ENCODE measurements around the gene HEATR5A. TPM values are rescaled to one million over a fixed set of nuclear protein-coding genes. Genes with fewer than 3 reads are reported as not detected.
"Not testable (repeated sequence)": the region's sequence is repeated elsewhere in the genome, so short reads cannot be mapped to it uniquely, and the experiment has no call there.

HEATR5A gene
- total RNA-seq, 1 donor from 2014 or later, result 14.1 TPM

DNA sequence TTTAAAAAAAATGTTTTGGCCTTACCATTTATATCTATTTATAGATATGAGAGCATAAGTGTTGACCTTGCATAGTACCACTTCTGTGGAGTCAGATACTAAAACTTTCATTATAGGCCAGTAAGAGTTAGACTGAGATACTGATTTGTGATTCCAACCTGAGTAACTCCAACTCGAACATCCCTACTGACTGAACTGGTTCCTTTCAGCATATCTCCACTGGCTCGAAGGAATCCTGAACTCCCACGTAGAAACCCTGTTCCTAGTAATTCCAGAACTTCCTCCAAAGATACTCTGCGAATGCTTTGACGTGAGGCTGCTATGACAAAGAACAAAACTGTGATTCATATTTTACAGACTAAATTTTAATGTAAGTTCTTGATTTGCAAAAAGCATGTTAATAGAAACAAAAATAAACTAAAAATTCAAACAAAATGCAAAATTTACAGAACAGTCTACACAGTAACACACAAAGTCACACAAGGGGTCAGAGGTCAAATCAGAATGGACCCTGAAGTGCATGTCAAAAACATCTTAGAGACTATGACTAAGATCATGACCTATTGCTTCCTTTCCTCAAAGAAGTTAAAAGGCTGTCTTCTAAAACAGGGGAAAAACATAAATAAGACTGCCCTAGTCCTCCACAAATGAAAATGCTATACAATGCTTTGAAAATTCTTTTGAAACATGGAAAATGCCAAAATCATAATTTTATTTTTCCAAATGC is 31.5 kb downstream of the HEATR5A start:
- Mint-ChIP-seq H3K27ac (ENCODE audit: unreplicated experiment) (no peak overlapping the region), H3K36me3 (ENCODE audit: unreplicated experiment) (no peaks in the 10 kb centered on the region), H3K27me3 (ENCODE audit: unreplicated experiment) (no peaks in the 10 kb centered on the region), H3K4me1 (ENCODE audit: low read depth, unreplicated experiment) (no peaks in the 10 kb centered on the region), H3K9me3 (ENCODE audit: unreplicated experiment) (no peaks in the 10 kb centered on the region), H3K4me3 (ENCODE audit: unreplicated experiment) (no peak overlapping the region)
- DNase-seq, result no peak
- TF ChIP-seq, protein P1, sequence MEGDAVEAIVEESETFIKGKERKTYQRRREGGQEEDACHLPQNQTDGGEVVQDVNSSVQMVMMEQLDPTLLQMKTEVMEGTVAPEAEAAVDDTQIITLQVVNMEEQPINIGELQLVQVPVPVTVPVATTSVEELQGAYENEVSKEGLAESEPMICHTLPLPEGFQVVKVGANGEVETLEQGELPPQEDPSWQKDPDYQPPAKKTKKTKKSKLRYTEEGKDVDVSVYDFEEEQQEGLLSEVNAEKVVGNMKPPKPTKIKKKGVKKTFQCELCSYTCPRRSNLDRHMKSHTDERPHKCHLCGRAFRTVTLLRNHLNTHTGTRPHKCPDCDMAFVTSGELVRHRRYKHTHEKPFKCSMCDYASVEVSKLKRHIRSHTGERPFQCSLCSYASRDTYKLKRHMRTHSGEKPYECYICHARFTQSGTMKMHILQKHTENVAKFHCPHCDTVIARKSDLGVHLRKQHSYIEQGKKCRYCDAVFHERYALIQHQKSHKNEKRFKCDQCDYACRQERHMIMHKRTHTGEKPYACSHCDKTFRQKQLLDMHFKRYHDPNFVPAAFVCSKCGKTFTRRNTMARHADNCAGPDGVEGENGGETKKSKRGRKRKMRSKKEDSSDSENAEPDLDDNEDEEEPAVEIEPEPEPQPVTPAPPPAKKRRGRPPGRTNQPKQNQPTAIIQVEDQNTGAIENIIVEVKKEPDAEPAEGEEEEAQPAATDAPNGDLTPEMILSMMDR (IDR thresholded peaks at IDR 0.05; ENCODE audit: partially characterized antibody, unreplicated experiment), result no peak

DNA sequence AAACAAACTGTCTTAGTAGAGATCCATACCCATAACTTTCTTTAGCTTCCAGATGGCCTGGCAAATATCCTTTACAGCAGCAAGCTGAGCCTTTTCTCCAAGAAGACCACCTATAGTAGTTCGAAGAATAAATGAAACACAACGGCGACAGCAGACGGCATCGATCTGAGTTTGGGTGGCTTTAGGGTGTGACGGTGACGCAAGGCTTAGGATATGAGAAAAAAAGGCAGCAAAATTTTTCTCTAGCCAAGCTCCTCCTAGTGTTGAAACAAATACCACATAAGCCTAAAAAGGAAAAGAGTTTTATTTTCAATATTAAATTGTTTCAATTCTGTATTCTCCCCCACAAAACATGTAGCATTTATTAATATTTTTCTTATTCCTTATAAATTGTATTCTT is 33.3 kb downstream of the HEATR5A start:
- H3K27ac Mint-ChIP-seq (ENCODE audit: unreplicated experiment), result no peak overlapping the region
- TF ChIP-seq, protein P1 (IDR thresholded peaks at IDR 0.05; ENCODE audit: partially characterized antibody, unreplicated experiment), result no peak
- no peaks in the 10 kb centered on the region for H3K36me3 Mint-ChIP-seq (ENCODE audit: unreplicated experiment)
- H3K27me3 Mint-ChIP-seq (ENCODE audit: unreplicated experiment), result no peaks in the 10 kb centered on the region
- DNase-seq, result no peak
- H3K4me3 Mint-ChIP-seq (ENCODE audit: unreplicated experiment), result no peak overlapping the region
- H3K9me3 Mint-ChIP-seq (ENCODE audit: unreplicated experiment), result no peaks in the 10 kb centered on the region
- H3K4me1 Mint-ChIP-seq (ENCODE audit: low read depth, unreplicated experiment), result no peaks in the 10 kb centered on the region

DNA sequence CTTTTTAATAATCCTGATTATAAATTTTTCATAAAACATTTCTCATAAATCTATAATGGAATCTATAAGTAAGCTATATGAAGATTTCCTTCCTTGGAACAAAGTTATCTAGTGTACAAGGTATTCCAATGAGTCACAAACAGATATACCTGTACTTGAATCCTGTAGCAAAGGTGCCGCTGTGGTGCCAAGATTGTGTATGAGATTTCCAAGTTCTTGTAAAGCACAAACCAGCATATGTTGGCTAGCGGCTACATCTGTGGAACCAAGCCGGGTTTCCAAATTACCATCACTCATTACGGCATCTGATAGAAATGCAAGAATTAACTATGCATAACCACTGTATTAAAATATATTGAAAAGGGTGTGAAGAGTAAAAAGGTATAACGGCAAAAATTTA is 34.1 kb downstream of the HEATR5A start:
- Mint-ChIP-seq H3K9me3 (ENCODE audit: unreplicated experiment) (no peaks in the 10 kb centered on the region), H3K4me3 (ENCODE audit: unreplicated experiment) (no peak overlapping the region), H3K4me1 (ENCODE audit: low read depth, unreplicated experiment) (no peaks in the 10 kb centered on the region), H3K27me3 (ENCODE audit: unreplicated experiment) (no peaks in the 10 kb centered on the region), H3K36me3 (ENCODE audit: unreplicated experiment) (no peaks in the 10 kb centered on the region), H3K27ac (ENCODE audit: unreplicated experiment) (no peak overlapping the region)
- TF ChIP-seq, protein P1 (IDR thresholded peaks at IDR 0.05; ENCODE audit: partially characterized antibody, unreplicated experiment), result no peak
- DNase-seq, result no peak

DNA sequence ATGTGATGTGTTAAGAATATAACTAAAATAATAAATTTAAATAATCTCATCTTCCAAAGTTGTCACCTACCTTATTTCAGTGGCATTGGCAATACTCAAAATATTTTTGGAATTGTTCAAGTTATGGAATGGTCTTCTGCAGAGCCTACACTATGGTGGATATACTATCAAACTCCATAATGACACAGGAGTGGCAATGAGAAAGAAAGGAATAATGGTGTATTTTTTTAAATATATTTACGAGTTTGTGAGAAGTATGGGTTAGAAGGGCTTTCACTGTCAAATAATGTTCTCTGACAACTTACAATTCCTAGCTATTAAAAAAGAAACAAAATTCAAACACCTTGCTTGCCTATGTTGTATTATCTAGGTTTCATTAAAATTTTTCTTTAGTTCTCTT is 38.1 kb downstream of the HEATR5A start:
- Mint-ChIP-seq H3K4me1 (ENCODE audit: low read depth, unreplicated experiment) (no peaks in the 10 kb centered on the region), H3K36me3 (ENCODE audit: unreplicated experiment) (no peaks in the 10 kb centered on the region)
- TF ChIP-seq, protein P1 (IDR thresholded peaks at IDR 0.05; ENCODE audit: partially characterized antibody, unreplicated experiment), result no peak

DNA sequence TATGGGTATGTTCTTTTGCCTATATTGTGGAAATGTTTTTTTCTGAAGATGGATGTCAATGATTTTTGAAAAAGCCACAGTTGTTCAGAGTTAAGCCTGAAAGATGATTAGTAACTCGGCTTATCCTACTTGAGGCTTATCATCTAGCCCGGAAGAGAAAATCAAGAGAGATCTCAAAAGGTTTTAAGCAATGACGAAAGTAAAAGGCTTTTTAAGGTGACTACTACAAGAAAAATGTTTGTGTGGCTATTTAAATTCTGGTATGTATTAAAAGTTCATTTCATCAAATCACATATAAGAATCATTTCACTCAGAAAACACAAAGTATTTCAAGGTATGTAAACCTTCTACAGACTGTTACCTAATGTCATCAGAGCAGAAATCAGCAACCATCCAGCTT is 40.2 kb downstream of the HEATR5A start:
- DNase-seq, result no peak
- Mint-ChIP-seq H3K27ac (ENCODE audit: unreplicated experiment) (no peak overlapping the region), H3K4me3 (ENCODE audit: unreplicated experiment) (no peak overlapping the region), H3K27me3 (ENCODE audit: unreplicated experiment) (peaks cover 3% of the 10 kb centered on the region), H3K9me3 (ENCODE audit: unreplicated experiment) (no peaks in the 10 kb centered on the region), H3K4me1 (ENCODE audit: low read depth, unreplicated experiment) (no peaks in the 10 kb centered on the region), H3K36me3 (ENCODE audit: unreplicated experiment) (no peaks in the 10 kb centered on the region)
- TF ChIP-seq, protein P1 (IDR thresholded peaks at IDR 0.05; ENCODE audit: partially characterized antibody, unreplicated experiment), result no peak

More for the DNA sequence above, 38.1 kb downstream of the HEATR5A start:
- no peak overlapping the region for H3K27ac Mint-ChIP-seq (ENCODE audit: unreplicated experiment)
- H3K27me3 Mint-ChIP-seq (ENCODE audit: unreplicated experiment), result peaks cover 3% of the 10 kb centered on the region
- no peak for DNase-seq
- no peak overlapping the region for H3K4me3 Mint-ChIP-seq (ENCODE audit: unreplicated experiment)
- no peaks in the 10 kb centered on the region for H3K9me3 Mint-ChIP-seq (ENCODE audit: unreplicated experiment)

DNA sequence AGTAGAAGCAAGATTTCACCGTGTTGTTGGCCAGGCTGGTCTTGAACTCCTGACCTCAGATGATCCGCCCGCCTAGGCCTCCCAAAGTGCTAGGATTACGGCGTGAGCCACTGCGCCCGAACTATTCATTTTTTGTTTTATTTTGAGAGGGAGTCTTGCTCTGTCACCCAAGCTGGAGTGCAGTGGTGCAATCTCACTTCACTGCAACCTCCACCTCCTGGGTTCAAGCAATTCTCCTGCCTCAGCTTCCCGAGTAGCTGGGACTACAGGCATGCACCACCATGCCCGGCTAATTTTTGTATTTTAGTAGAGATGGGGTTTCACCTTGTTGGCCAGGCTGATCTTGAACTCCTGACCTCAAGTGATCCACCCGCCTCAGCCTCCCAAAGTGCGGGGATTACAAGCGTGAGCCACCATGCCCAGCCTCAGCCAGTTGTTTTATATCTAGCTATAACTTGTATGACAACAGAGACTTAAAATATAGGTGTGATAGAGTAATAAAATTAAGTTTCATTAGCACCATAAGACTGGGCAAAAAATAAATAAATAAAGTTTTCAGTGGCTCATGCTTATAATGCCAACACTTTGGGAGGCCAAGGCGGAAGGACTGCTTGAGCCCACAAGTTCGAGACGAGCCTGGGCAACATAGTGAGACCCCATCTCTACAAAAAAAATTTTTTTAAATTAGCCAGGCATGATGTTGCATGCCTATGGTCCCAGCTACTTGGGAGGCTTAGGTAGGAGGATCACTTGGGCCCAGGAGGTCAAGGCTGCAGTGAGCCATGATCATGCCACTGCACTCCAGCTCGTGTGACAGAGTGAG is 41.0 kb downstream of the HEATR5A start:
- not testable (repeated sequence) for H3K27ac Mint-ChIP-seq (ENCODE audit: unreplicated experiment); H3K9me3 Mint-ChIP-seq (ENCODE audit: unreplicated experiment); H3K27me3 Mint-ChIP-seq (ENCODE audit: unreplicated experiment); H3K4me3 Mint-ChIP-seq (ENCODE audit: unreplicated experiment); H3K36me3 Mint-ChIP-seq (ENCODE audit: unreplicated experiment); DNase-seq; H3K4me1 Mint-ChIP-seq (ENCODE audit: low read depth, unreplicated experiment)

All from glutamatergic neuron (in vitro differentiated cells).